ENCODE results near the gene CDK8. TPM values are rescaled to one million over a fixed set of nuclear protein-coding genes. Genes with fewer than 3 reads are reported as not detected.

Gene CDK8
- total and polyA plus RNA-seq, 12 donors, result 6.4 to 12.5 (median 9.2) TPM

GRCh38 chr13:26435171-26435570, 181.2 kb downstream of the CDK8 start:
- Histone ChIP-seq H3K4me1 (peaks cover 0 to 12% (median 0%) of the 10 kb centered on the region in 9 donors), H3K27ac (no peak overlapping the region), H3K4me3 (no peak overlapping the region), H3K27me3 (no peaks in the 10 kb centered on the region), H3K36me3 (no peaks in the 10 kb centered on the region), H3K9me3 (peaks cover 5 to 42% (median 30%) of the 10 kb centered on the region in 11 donors)
- ATAC-seq, result no peak
- DNase-seq, result no peak
- intact Hi-C loops (cut with DNase I), result no loop called here
- TF ChIP-seq, protein P1, sequence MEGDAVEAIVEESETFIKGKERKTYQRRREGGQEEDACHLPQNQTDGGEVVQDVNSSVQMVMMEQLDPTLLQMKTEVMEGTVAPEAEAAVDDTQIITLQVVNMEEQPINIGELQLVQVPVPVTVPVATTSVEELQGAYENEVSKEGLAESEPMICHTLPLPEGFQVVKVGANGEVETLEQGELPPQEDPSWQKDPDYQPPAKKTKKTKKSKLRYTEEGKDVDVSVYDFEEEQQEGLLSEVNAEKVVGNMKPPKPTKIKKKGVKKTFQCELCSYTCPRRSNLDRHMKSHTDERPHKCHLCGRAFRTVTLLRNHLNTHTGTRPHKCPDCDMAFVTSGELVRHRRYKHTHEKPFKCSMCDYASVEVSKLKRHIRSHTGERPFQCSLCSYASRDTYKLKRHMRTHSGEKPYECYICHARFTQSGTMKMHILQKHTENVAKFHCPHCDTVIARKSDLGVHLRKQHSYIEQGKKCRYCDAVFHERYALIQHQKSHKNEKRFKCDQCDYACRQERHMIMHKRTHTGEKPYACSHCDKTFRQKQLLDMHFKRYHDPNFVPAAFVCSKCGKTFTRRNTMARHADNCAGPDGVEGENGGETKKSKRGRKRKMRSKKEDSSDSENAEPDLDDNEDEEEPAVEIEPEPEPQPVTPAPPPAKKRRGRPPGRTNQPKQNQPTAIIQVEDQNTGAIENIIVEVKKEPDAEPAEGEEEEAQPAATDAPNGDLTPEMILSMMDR (IDR thresholded peaks at IDR 0.05), result no peak

GRCh38 chr13:26435646-26436045, 181.7 kb downstream of the CDK8 start:
- Histone ChIP-seq H3K27me3 (no peaks in the 10 kb centered on the region), H3K27ac (no peak overlapping the region), H3K4me3 (no peak overlapping the region), H3K4me1 (peaks cover 0 to 11% (median 0%) of the 10 kb centered on the region in 9 donors), H3K36me3 (no peaks in the 10 kb centered on the region), H3K9me3 (peaks cover 5 to 42% (median 30%) of the 10 kb centered on the region in 11 donors)
- TF ChIP-seq, protein P1 (IDR thresholded peaks at IDR 0.05), result no peak
- WGBS, 2 donors, result 77 to 85% methylated on average over 3 of the region's 3 CpGs
- DNase-seq (no peak), ATAC-seq (no peak)
- intact Hi-C loops (cut with DNase I), result no loop called here

DNA sequence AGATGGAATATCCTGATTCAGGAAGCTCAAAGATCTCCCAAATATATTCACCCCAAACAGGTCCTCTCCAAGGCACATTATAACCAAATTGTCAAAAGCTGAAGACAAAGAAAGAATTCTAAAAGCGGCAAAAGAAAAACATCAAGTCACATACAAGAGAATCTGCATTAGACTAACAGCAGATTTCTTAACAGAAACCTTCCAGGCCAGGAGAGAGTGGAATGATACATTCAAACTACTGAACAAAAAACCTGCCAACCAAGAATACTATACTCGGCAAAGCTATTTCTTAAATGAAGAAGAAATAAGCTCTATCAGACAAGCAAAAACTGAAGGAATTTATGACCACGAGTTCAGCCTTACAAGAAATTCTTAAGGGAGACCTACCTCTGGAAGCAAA, 183.0 kb downstream of the CDK8 start:
- Histone ChIP-seq H3K4me3 (no peak overlapping the region), H3K4me1 (no peaks in the 10 kb centered on the region), H3K27me3 (no peaks in the 10 kb centered on the region), H3K9me3 (peaks cover 5 to 42% (median 30%) of the 10 kb centered on the region in 11 donors), H3K36me3 (no peaks in the 10 kb centered on the region), H3K27ac (no peak overlapping the region)
- DNase-seq (no peak), ATAC-seq (no peak)
- TF ChIP-seq, protein P1 (IDR thresholded peaks at IDR 0.05), result no peak
- intact Hi-C loops (cut with DNase I), result no loop called here
- 90% methylated on average over 3 of the region's 3 CpGs for WGBS, 2 donors

DNA sequence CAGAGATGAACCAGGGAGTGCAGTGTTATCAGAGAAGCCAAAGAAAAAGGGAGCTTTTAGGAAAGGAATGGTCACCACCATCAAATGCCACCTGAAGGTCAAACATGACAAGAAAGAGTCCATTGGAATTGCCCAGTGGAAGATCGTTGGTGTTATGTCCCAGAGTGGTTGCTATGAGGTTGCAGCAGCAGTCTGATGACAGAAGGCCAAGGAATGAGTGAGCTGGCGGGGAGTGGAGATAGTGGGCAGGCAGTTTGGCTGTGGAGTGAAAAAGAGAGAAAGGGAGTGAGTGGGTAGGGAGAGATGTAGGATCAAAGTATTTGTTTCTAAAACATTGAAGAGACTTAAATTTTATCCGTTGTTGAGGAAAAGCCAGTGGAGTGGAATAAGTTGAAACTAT, 186.2 kb downstream of the CDK8 start:
- no peak overlapping the region for H3K4me3 ChIP-seq
- DNase-seq, result no peak
- WGBS, 2 donors, result 71 to 89% methylated on average over 3 of the region's 3 CpGs
- H3K27ac ChIP-seq, result no peak overlapping the region
- no peaks in the 10 kb centered on the region for H3K36me3 ChIP-seq
- intact Hi-C loops (cut with DNase I), result no loop called here
- TF ChIP-seq, protein P1 (IDR thresholded peaks at IDR 0.05), result no peak
- ATAC-seq, result peak in 1 of 8 donors; percentile 47
- peaks cover 0 to 5% (median 0%) of the 10 kb centered on the region in 9 donors for H3K4me1 ChIP-seq
- H3K27me3 ChIP-seq, result peaks cover 0 to 4% (median 0%) of the 10 kb centered on the region in 7 donors
- H3K9me3 ChIP-seq, result peaks cover 5 to 42% (median 30%) of the 10 kb centered on the region in 11 donors
